RWPE2 (cell line): ENCODE measurements around the gene GALNT18.

Experiments used
- ATAC-seq: fragments of 200-7000 bp; cut with Tn5 transposase; 3 replicates; pipeline ENCODE4 v1.9.1; 2021; ENCODE audit warnings: low read depth
- DNase-seq: peaks from one replicate; pipeline ENCODE4 v3.0.0-alpha.2; 2020; ENCODE audit warnings: low spot score
- H3K27ac ChIP-seq: fragments of 450-650 bp; 2 replicates; pipeline ENCODE4 v1.5.1; 2017; ENCODE audit warnings: mild to moderate bottlenecking; ENCODE audit not compliant: poor library complexity, severe bottlenecking
- H3K27me3 ChIP-seq: fragments of 250-450 bp; sonication (Bioruptor Pico); 2 replicates; pipeline ENCODE4 v1.5.1; 2021; ENCODE audit warnings: mild to moderate bottlenecking, moderate library complexity; ENCODE audit not compliant: insufficient read depth, poor library complexity, severe bottlenecking
- H3K36me3 ChIP-seq: fragments of 250-450 bp; sonication (Bioruptor Pico); 2 replicates; pipeline ENCODE4 v1.5.1; 2020; ENCODE audit warnings: low read depth, mild to moderate bottlenecking, moderate library complexity
- H3K4me1 ChIP-seq: fragments of 250-450 bp; sonication (Bioruptor Pico); 2 replicates; pipeline ENCODE4 v1.5.1; 2021; ENCODE audit warnings: mild to moderate bottlenecking, moderate library complexity; ENCODE audit not compliant: insufficient read depth, poor library complexity, severe bottlenecking
- H3K4me3 ChIP-seq: fragments of 250-450 bp; sonication (Bioruptor Pico); 2 replicates; pipeline ENCODE4 v1.5.1; 2021; ENCODE audit warnings: mild to moderate bottlenecking, moderate library complexity; ENCODE audit not compliant: severe bottlenecking
- H3K9me3 ChIP-seq: fragments of 250-450 bp; sonication (Bioruptor Pico); 2 replicates; pipeline ENCODE4 v1.5.1; 2021; ENCODE audit warnings: mild to moderate bottlenecking, moderate library complexity; ENCODE audit not compliant: severe bottlenecking
- TF ChIP-seq, protein P1 (sequence below): fragments of 450-650 bp; IDR thresholded peaks from one replicate; pipeline ENCODE4 v1.5.1; 2017; ENCODE audit warnings: mild to moderate bottlenecking, moderate library complexity; ENCODE audit not compliant: poor library complexity, severe bottlenecking

GALNT18 gene

DNA sequence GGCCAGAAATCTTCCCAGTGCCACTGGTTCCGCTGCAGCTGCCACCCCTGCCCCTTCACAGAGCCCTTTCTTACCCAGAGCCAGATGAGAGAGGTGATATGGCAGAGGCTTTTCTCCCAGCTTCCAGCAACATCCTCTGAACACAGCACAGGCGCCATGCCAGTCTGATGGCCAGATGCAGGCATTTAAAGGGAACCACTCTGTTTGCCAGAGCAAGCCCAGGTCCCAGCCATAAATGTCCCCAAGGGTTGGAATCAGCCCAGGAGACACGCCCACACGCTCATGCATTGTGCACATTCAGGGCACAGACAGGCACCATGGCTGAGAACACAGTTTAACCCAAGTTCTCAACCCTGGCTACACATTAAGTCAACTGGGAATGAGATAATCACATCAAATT, 154.5 kb downstream of the GALNT18 start:
- no peak overlapping the region for H3K27ac ChIP-seq
- no peaks in the 10 kb centered on the region for H3K27me3 ChIP-seq
- DNase-seq (no peak), ATAC-seq (no peak)
- no peak overlapping the region for H3K4me3 ChIP-seq
- no peaks in the 10 kb centered on the region for H3K4me1 ChIP-seq
- H3K9me3 ChIP-seq = no peaks in the 10 kb centered on the region
- H3K36me3 ChIP-seq = no peaks in the 10 kb centered on the region
- TF ChIP-seq, protein P1, sequence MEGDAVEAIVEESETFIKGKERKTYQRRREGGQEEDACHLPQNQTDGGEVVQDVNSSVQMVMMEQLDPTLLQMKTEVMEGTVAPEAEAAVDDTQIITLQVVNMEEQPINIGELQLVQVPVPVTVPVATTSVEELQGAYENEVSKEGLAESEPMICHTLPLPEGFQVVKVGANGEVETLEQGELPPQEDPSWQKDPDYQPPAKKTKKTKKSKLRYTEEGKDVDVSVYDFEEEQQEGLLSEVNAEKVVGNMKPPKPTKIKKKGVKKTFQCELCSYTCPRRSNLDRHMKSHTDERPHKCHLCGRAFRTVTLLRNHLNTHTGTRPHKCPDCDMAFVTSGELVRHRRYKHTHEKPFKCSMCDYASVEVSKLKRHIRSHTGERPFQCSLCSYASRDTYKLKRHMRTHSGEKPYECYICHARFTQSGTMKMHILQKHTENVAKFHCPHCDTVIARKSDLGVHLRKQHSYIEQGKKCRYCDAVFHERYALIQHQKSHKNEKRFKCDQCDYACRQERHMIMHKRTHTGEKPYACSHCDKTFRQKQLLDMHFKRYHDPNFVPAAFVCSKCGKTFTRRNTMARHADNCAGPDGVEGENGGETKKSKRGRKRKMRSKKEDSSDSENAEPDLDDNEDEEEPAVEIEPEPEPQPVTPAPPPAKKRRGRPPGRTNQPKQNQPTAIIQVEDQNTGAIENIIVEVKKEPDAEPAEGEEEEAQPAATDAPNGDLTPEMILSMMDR = no peak

DNA sequence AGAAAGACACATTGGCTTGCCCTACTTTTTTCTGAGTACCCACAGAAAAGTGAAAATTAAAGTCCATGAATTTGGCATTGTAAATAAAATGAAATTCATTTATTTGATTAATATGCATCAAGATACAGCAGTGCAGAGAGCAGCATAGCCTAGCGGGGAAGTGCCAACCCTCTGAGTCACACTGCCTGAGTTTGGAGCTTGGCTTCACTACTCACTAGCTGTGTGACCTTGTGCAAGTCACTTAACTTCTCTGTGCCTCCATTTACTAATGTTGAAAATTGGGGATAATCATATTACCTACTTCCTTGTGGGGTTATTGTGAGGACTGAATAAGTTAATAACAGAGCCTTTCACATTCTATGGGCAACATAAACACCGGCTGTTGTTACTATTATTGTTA, 157.2 kb downstream of the GALNT18 start:
- no peak for DNase-seq
- ATAC-seq = peak; percentile 55; the same call in 1 of the 3 replicates
- TF ChIP-seq, protein P1 = no peak
- Histone ChIP-seq H3K27me3 (no peaks in the 10 kb centered on the region), H3K9me3 (no peaks in the 10 kb centered on the region), H3K27ac (no peak overlapping the region), H3K4me3 (no peak overlapping the region), H3K4me1 (no peaks in the 10 kb centered on the region), H3K36me3 (no peaks in the 10 kb centered on the region)

DNA sequence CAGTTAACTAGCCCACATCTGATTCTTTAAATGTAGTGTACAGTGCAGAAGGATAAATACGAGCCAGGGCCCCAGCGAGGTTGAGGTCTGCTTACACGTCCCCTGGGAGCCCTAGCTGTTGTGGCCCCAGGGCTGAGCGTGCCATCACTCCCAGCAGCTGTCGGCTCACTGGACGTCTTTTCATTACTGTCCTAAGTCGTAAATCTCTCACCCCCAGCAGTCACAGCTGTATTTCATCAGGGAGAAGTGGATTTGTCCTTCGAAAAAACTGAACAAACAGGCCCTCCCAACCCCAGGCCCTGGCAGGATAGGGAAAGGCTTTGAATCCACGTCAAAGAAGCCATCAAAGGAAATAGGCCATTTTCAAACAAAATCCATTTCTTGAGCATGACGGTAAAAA, 158.4 kb downstream of the GALNT18 start:
- H3K4me1 ChIP-seq = no peaks in the 10 kb centered on the region
- no peak overlapping the region for H3K27ac ChIP-seq
- DNase-seq (no peak), ATAC-seq (no peak)
- H3K36me3 ChIP-seq = no peaks in the 10 kb centered on the region
- H3K27me3 ChIP-seq = no peaks in the 10 kb centered on the region
- no peak overlapping the region for H3K4me3 ChIP-seq
- H3K9me3 ChIP-seq = no peaks in the 10 kb centered on the region
- TF ChIP-seq, protein P1 = no peak

GRCh38 chr11:11461473-11461872, 160.3 kb downstream of the GALNT18 start:
- no peaks in the 10 kb centered on the region for H3K9me3 ChIP-seq
- no peaks in the 10 kb centered on the region for H3K4me1 ChIP-seq
- H3K36me3 ChIP-seq = no peaks in the 10 kb centered on the region
- H3K4me3 ChIP-seq = no peak overlapping the region
- no peak overlapping the region for H3K27ac ChIP-seq
- DNase-seq (no peak), ATAC-seq (no peak)
- H3K27me3 ChIP-seq = no peaks in the 10 kb centered on the region
- TF ChIP-seq, protein P1 = no peak

DNA sequence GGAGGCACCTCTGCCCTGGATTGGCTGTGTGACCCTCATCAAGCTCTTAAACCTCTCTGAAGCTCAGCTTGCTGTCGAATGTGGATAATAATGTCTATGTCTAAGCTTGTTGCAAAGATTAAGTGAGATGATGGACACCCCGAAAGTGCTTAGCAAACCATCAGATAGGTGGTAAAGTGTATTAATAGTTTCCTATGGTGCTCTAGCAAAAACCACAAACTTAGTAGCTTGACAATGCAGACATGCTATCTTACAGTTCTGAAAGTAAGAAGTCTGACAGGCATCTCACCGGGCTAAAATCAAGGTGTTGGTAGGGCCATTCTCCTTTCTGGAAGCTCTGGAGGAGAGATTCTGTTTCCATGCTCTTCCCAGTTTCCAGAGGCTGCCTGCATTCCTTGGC, 162.2 kb downstream of the GALNT18 start:
- Histone ChIP-seq H3K27me3 (no peaks in the 10 kb centered on the region), H3K36me3 (no peaks in the 10 kb centered on the region), H3K4me1 (no peaks in the 10 kb centered on the region), H3K27ac (no peak overlapping the region), H3K4me3 (no peak overlapping the region), H3K9me3 (no peaks in the 10 kb centered on the region)
- DNase-seq = no peak
- TF ChIP-seq, protein P1 = no peak
- no peak for ATAC-seq
